Stimulated activated naive B cell treated with anti-CD40 and anti-IgM and Interleukin-4, amounts not matched to agents 10 μg/mL and 1 μg/mL and 100 μg/mL, for 72 hours (primary cell): ENCODE data around the gene CD244.

Experiments used
- ATAC-seq, 2 donors: fragments of 150-1000 bp; cut with Tn5 transposase; replicated peaks; 2 replicates each; pipeline ENCODE4 v1.10.0; 2021; ENCODE audit warnings: moderate library complexity in 1 of 2
- DNase-seq: peaks from one replicate; pipeline ENCODE4 v3.0.0; 2021
- H3K27ac Mint-ChIP-seq: one replicate; pipeline ENCODE4 v1.8.0; 2022; ENCODE audit warnings: mild to moderate bottlenecking, mixed read lengths
- H3K27me3 Mint-ChIP-seq, 2 donors: one replicate each; pipeline ENCODE4 v1.8.0; 2022; ENCODE audit warnings: mixed read lengths in 2 of 2
- H3K36me3 Mint-ChIP-seq, 2 donors: one replicate each; pipeline ENCODE4 v1.8.0; 2022; ENCODE audit warnings: mixed read lengths in 2 of 2, mild to moderate bottlenecking in 1 of 2
- H3K4me1 Mint-ChIP-seq, 2 donors: one replicate each; pipeline ENCODE4 v1.8.0; 2022; ENCODE audit warnings: mixed read lengths in 2 of 2, mild to moderate bottlenecking in 1 of 2
- H3K4me3 Mint-ChIP-seq, 2 donors: one replicate each; pipeline ENCODE4 v1.8.0; 2022; ENCODE audit warnings: mild to moderate bottlenecking in 2 of 2, mixed read lengths in 2 of 2, moderate library complexity in 1 of 2
- H3K9me3 Mint-ChIP-seq, 2 donors: one replicate each; pipeline ENCODE4 v1.8.0; 2022; ENCODE audit warnings: mixed read lengths in 2 of 2, mild to moderate bottlenecking in 1 of 2

CD244 gene

GRCh38 chr1:160823296-160823695 is 39.4 kb downstream of the CD244 start:
- Mint-ChIP-seq H3K36me3 (peaks cover 30 to 69% of the 10 kb centered on the region in 2 donors), H3K9me3 (no peaks in the 10 kb centered on the region), H3K4me1 (no peaks in the 10 kb centered on the region), H3K4me3 (no peak overlapping the region), H3K27me3 (no peaks in the 10 kb centered on the region), H3K27ac (peak overlapping the region; percentile 0)
- no peak for DNase-seq
- no peak for ATAC-seq

DNA sequence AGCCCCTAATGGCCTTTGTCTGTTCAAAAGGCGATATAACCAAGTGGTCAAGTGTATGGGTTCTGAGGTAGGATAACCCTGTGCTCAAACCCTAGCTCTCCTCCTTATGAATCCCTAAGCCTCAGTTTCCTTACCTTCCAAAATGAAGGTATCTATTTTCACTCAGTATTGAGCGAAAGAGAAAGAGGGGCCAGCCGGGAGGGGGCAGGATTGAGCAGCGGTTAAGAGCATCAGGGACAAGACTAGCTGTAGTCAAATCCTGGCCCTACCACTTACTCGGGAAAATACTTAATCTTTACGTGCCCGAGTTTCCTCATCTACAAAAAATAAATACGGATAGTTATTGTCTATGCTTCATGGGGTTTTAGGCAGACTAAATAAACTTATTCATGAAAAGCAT is 41.1 kb downstream of the CD244 start:
- H3K4me1 Mint-ChIP-seq = peaks cover 0 to under 1% of the 10 kb centered on the region in 2 donors
- H3K27me3 Mint-ChIP-seq = no peaks in the 10 kb centered on the region
- no peaks in the 10 kb centered on the region for H3K9me3 Mint-ChIP-seq
- ATAC-seq (no peak), DNase-seq (no peak)
- H3K4me3 Mint-ChIP-seq = no peak overlapping the region
- H3K36me3 Mint-ChIP-seq = peaks cover 31 to 59% of the 10 kb centered on the region in 2 donors
- peak overlapping the region; percentile 85 for H3K27ac Mint-ChIP-seq

GRCh38 chr1:160819186-160819585 is 43.5 kb downstream of the CD244 start:
- ATAC-seq = no peak
- peak overlapping the region; percentile 31 for H3K27ac Mint-ChIP-seq
- no peak for DNase-seq
- H3K4me1 Mint-ChIP-seq = peaks cover 2 to 8% of the 10 kb centered on the region in 2 donors
- H3K27me3 Mint-ChIP-seq = no peaks in the 10 kb centered on the region
- H3K9me3 Mint-ChIP-seq = no peaks in the 10 kb centered on the region
- H3K36me3 Mint-ChIP-seq = peaks cover 47 to 67% of the 10 kb centered on the region in 2 donors
- H3K4me3 Mint-ChIP-seq = no peak overlapping the region

DNA sequence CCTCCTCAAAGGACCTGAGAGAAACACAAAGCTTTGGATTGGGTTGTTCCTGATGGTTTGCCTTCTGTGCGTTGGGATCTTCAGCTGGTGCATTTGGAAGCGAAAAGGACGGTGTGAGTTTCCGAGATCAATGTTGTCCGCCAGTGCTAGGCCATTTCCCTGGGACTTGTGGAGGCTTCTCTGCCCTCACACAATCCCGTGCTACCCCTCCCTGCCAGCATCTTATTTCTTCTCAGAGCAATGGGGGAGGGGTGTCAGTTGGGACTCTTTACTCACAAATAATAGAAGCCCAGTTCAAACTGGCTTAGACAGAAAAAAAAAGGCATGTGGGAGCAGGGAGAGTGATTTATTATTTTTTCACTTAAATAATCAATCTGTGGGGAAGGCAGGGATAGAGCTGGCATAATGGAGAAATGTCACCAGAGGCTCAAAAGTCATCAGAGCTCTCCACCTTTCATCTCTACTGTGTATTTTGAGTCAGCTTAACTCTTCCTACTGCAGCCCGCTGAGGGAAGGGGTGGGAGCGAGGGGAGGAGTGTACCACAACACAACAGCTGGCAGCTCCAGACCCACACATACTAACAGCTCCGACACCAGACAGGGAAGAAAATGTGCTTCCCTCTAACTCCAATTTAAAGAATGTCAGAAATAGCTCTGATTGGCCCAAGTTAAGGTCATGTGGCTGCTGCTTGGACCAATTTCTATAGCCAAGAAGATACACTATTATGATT is 44.3 kb downstream of the CD244 start:
- ATAC-seq (no peak), DNase-seq (no peak)
- Mint-ChIP-seq H3K9me3 (no peaks in the 10 kb centered on the region), H3K36me3 (peaks cover 55 to 68% of the 10 kb centered on the region in 2 donors), H3K27ac (no peak overlapping the region), H3K4me1 (peaks cover 4 to 16% of the 10 kb centered on the region in 2 donors), H3K27me3 (no peaks in the 10 kb centered on the region), H3K4me3 (no peak overlapping the region)

DNA sequence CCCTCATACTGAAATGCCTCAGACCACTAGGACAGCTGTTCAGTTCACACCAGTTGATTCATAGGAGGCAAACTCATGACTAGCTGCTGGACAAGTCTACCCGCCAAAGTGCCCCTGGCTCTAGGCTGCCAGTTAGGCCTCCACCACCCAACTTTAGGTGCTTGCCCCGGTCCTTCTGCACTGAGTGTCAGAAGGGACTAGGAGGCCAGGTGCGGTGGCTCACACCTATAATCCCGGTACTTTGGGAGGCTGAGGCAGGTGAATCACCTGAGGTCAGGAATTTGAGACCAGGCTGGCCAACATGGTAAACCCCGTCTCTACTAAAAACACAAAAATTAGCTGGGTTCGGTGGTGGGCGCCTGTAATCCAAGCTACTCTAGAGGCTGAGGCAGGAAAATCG is 47.8 kb downstream of the CD244 start:
- Mint-ChIP-seq H3K4me1 (peaks cover 12 to 50% of the 10 kb centered on the region in 2 donors), H3K4me3 (no peak overlapping the region), H3K27me3 (no peaks in the 10 kb centered on the region), H3K9me3 (no peaks in the 10 kb centered on the region), H3K27ac (peak overlapping the region; percentile 44), H3K36me3 (peaks cover 65 to 74% of the 10 kb centered on the region in 2 donors)
- DNase-seq (no peak), ATAC-seq (no peak)

- DNase-seq (no peak), ATAC-seq (no peak)
- Mint-ChIP-seq H3K9me3 (no peaks in the 10 kb centered on the region), H3K4me1 (peaks cover 12 to 52% of the 10 kb centered on the region in 2 donors), H3K36me3 (peaks cover 65 to 73% of the 10 kb centered on the region in 2 donors), H3K4me3 (no peak overlapping the region), H3K27ac (peak overlapping the region; percentile 51), H3K27me3 (no peaks in the 10 kb centered on the region)
These were observed 48.4 kb downstream of the CD244 start for GRCh38 chr1:160814316-160814715.

- no peak for ATAC-seq
- Mint-ChIP-seq H3K9me3 (no peaks in the 10 kb centered on the region), H3K36me3 (peaks cover 55 to 70% of the 10 kb centered on the region in 2 donors), H3K27me3 (no peaks in the 10 kb centered on the region), H3K4me3 (no peak overlapping the region), H3K4me1 (peaks cover 12 to 58% of the 10 kb centered on the region in 2 donors), H3K27ac (peak overlapping the region; percentile 32)
- no peak for DNase-seq
These were observed 49.5 kb downstream of the CD244 start for GRCh38 chr1:160813215-160813614.

DNA sequence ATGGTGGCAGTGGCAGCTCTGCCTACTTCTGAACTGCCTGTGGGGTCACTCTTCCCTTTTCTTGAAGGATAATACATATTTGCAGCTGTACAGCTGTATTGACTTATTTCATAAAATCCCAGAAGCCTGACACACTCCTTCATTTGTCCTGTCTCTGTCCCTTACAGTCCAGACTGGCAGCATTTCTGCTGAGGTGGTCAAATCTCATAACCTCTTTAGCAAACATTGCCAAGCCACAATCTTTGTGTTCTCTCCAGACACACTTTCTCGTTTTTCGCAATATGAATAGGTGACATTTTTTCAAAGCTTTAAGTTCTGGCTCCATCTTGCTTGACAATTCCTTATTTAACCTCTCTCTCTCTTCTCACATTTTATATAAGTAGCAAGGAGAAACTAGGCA is 51.5 kb downstream of the CD244 start:
- peaks cover 24 to 73% of the 10 kb centered on the region in 2 donors for H3K4me1 Mint-ChIP-seq
- H3K36me3 Mint-ChIP-seq = peaks cover 62 to 80% of the 10 kb centered on the region in 2 donors
- H3K9me3 Mint-ChIP-seq = peaks cover 0 to 6% of the 10 kb centered on the region in 2 donors

DNA sequence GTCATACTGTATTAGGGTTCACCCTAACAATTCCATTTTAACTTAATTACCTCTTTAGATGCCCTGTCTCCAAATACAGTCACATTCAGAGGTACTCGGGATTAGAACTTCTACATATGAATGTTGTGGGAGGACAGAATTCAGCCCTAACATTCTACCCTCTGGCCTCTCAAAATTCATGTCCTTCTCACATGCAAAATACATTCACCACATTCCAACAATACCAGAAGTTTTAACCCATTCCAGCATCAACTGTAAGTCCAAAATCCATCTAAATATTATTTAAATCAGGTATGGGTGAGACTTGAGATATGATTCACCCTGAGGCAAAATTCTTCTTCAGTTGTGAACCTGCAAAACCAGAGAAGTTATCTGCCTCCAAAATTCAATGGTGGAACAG is 52.2 kb downstream of the CD244 start:
- Mint-ChIP-seq H3K4me3 (no peak overlapping the region), H3K4me1 (peaks cover 28 to 79% of the 10 kb centered on the region in 2 donors), H3K27me3 (no peaks in the 10 kb centered on the region), H3K36me3 (peaks cover 63 to 82% of the 10 kb centered on the region in 2 donors), H3K9me3 (peaks cover 4 to 9% of the 10 kb centered on the region in 2 donors), H3K27ac (no peak overlapping the region)
- no peak for ATAC-seq
- no peak for DNase-seq

More for the DNA sequence above, 51.5 kb downstream of the CD244 start:
- no peak overlapping the region for H3K27ac Mint-ChIP-seq
- no peak for ATAC-seq
- H3K27me3 Mint-ChIP-seq = no peaks in the 10 kb centered on the region
- H3K4me3 Mint-ChIP-seq = no peak overlapping the region
- DNase-seq = no peak

- Mint-ChIP-seq H3K4me1 (peaks cover 31 to 89% of the 10 kb centered on the region in 2 donors), H3K27ac (peak overlapping the region; percentile 79), H3K27me3 (no peaks in the 10 kb centered on the region)
These were observed 54.4 kb downstream of the CD244 start for GRCh38 chr1:160808289-160808688.

DNA sequence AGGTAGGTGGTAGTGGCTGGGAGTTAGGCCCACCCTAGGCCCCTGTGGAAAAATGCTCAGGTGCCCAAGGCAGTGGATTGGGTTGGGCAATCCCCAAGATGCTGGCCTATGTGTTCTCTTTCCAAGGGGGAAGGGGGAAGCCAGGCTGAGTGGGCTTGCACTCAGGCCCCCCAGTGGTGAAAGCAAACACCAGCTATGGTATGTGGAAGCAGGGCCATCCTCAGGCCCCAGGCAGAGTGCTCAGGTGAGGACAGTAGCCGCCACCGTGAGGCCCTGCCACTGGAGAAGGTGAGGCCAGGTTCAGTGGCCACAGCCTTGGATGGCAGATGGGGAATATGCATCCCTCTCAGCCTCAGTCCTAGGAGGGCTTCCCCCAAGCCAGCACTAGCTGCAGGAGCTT is 54.9 kb downstream of the CD244 start:
- DNase-seq = no peak
- Mint-ChIP-seq H3K4me3 (no peak overlapping the region), H3K36me3 (peaks cover 66 to 83% of the 10 kb centered on the region in 2 donors), H3K27ac (peak overlapping the region; percentile 32), H3K27me3 (no peaks in the 10 kb centered on the region), H3K4me1 (peaks cover 31 to 89% of the 10 kb centered on the region in 2 donors), H3K9me3 (peaks cover 4 to 9% of the 10 kb centered on the region in 2 donors)
- peak in 1 of 2 donors; percentile 31 for ATAC-seq

More at GRCh38 chr1:160808289-160808688, 54.4 kb downstream of the CD244 start:
- H3K9me3 Mint-ChIP-seq = peaks cover 4 to 9% of the 10 kb centered on the region in 2 donors
- H3K4me3 Mint-ChIP-seq = no peak overlapping the region
- H3K36me3 Mint-ChIP-seq = peaks cover 67 to 83% of the 10 kb centered on the region in 2 donors
- ATAC-seq = no peak
- DNase-seq = no peak

- peaks cover 4 to 9% of the 10 kb centered on the region in 2 donors for H3K9me3 Mint-ChIP-seq
- ATAC-seq = peak in 1 of 2 donors; percentile 51
- H3K27me3 Mint-ChIP-seq = no peaks in the 10 kb centered on the region
- H3K27ac Mint-ChIP-seq = peak overlapping the region; percentile 32
- peaks cover 33 to 87% of the 10 kb centered on the region in 2 donors for H3K4me1 Mint-ChIP-seq
- no peak for DNase-seq
- peaks cover 67 to 85% of the 10 kb centered on the region in 2 donors for H3K36me3 Mint-ChIP-seq
- peak overlapping the region in 1 of 2 donors; percentile 3 for H3K4me3 Mint-ChIP-seq
These were observed 55.4 kb downstream of the CD244 start for GRCh38 chr1:160807247-160807646.

DNA sequence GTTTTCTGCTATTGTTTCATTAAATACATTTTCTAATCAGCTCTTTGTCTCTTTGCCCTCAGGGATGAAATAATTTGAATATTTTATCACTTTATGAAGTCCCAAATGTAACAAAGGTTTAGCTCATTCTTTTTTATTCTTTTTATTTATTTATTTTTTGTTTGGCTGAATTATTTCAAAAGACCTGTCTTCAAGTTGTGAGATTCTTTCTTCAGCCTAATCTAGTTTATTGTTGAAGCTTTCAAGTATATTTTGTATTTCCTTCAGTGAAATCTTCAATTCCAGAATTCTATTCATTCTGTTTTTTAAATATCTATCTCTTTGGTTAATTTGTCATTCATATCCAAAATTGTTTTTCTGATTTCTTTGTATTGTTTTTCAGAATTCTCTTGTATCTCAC is 55.9 kb downstream of the CD244 start:
- peak overlapping the region in 1 of 2 donors; percentile 3 for H3K4me3 Mint-ChIP-seq

GRCh38 chr1:160806109-160806665 is 56.5 kb downstream of the CD244 start:
- H3K27ac Mint-ChIP-seq = peak overlapping the region; percentile 39
- peak overlapping the region; percentile 5 to 6 for H3K4me3 Mint-ChIP-seq
- H3K9me3 Mint-ChIP-seq = peaks cover 4 to 9% of the 10 kb centered on the region in 2 donors
- peaks cover 63 to 80% of the 10 kb centered on the region in 2 donors for H3K36me3 Mint-ChIP-seq
- no peaks in the 10 kb centered on the region for H3K27me3 Mint-ChIP-seq
- peak; percentile 44 to 56 for ATAC-seq
- H3K4me1 Mint-ChIP-seq = peaks cover 35 to 83% of the 10 kb centered on the region in 2 donors
- no peak for DNase-seq

More for the DNA sequence above, 55.9 kb downstream of the CD244 start:
- Mint-ChIP-seq H3K36me3 (peaks cover 63 to 80% of the 10 kb centered on the region in 2 donors), H3K27ac (peak overlapping the region; percentile 32), H3K4me1 (peaks cover 33 to 83% of the 10 kb centered on the region in 2 donors), H3K9me3 (peaks cover 4 to 9% of the 10 kb centered on the region in 2 donors), H3K27me3 (no peaks in the 10 kb centered on the region)
- DNase-seq (no peak), ATAC-seq (no peak)
